ENCODE measurements around the gene SNX33. TPM values are rescaled to one million over a fixed set of nuclear protein-coding genes. Genes with fewer than 3 reads are reported as not detected.

The SNX33 gene
- total RNA-seq, 4 donors from 2014 or later = 20.3 to 36.4 (median 25.9) TPM

- no peaks in the 10 kb centered on the region for H3K4me1 ChIP-seq
- no peak for TF ChIP-seq CTCF (IDR thresholded peaks at IDR 0.05)
- TF ChIP-seq POLR2A (IDR thresholded peaks at IDR 0.05) = no peak
- peaks cover 0 to 97% (median 35%) of the 10 kb centered on the region in 3 donors for H3K36me3 ChIP-seq
- H3K9me3 ChIP-seq = no peaks in the 10 kb centered on the region
- H3K27me3 ChIP-seq = no peaks in the 10 kb centered on the region
- DNase-seq = no peak
- no peak overlapping the region for H3K4me3 ChIP-seq
- 65 to 83% methylated on average over 6 of the region's 6 CpGs for WGBS, 2 donors
- intact Hi-C loops (cut with DNase I) = no loop called here
- H3K27ac ChIP-seq = peak overlapping the region in 1 of 4 donors; percentile 38
Observed at GRCh38 chr15:75606711-75607699, 40.7 kb upstream of the SNX33 start.

GRCh38 chr15:75616766-75617165, 30.9 kb upstream of the SNX33 start:
- H3K36me3 ChIP-seq = peaks cover 0 to 85% (median 25%) of the 10 kb centered on the region in 3 donors

GRCh38 chr15:75620058-75620820, 27.5 kb upstream of the SNX33 start:
- Histone ChIP-seq H3K27me3 (no peaks in the 10 kb centered on the region), H3K4me3 (peak overlapping the region in 3 of 4 donors; percentile 9 to 42 (median 18)), H3K4me1 (peaks cover 16 to 38% (median 20%) of the 10 kb centered on the region in 3 donors), H3K27ac (peak overlapping the region; percentile 56 to 83 (median 78)), H3K36me3 (peaks cover 0 to 50% (median 20%) of the 10 kb centered on the region in 3 donors), H3K9me3 (no peaks in the 10 kb centered on the region)
- no peak for TF ChIP-seq CTCF (IDR thresholded peaks at IDR 0.05)
- DNase-seq = no peak
- intact Hi-C loops (cut with DNase I) = no loop called here
- WGBS, 2 donors = 11 to 22% methylated on average over 3 to 4 of the region's 4 CpGs

More at GRCh38 chr15:75616766-75617165, 30.9 kb upstream of the SNX33 start:
- DNase-seq = no peak
- Histone ChIP-seq H3K4me3 (no peak overlapping the region), H3K4me1 (peaks cover 16 to 26% (median 20%) of the 10 kb centered on the region in 3 donors), H3K27me3 (no peaks in the 10 kb centered on the region), H3K27ac (no peak overlapping the region), H3K9me3 (no peaks in the 10 kb centered on the region)
- TF ChIP-seq CTCF (IDR thresholded peaks at IDR 0.05) = no peak
- TF ChIP-seq POLR2A (IDR thresholded peaks at IDR 0.05) = no peak
- intact Hi-C loops (cut with DNase I) = no loop called here

GRCh38 chr15:75620841-75621391, 26.8 kb upstream of the SNX33 start:
- intact Hi-C loops (cut with DNase I) = no loop called here
- Histone ChIP-seq H3K36me3 (peaks cover 0 to 43% (median 16%) of the 10 kb centered on the region in 3 donors), H3K9me3 (no peaks in the 10 kb centered on the region), H3K4me1 (peaks cover 16 to 44% (median 20%) of the 10 kb centered on the region in 3 donors), H3K27ac (peak overlapping the region; percentile 56 to 83 (median 78)), H3K4me3 (peak overlapping the region in 3 of 4 donors; percentile 9 to 42 (median 18)), H3K27me3 (no peaks in the 10 kb centered on the region)
- 6 to 24% methylated on average over 7 of the region's 7 CpGs for WGBS, 2 donors
- DNase-seq = peak; percentile 18
- TF ChIP-seq CTCF (IDR thresholded peaks at IDR 0.05) (peak in 4 of 6 experiments; percentile 18 to 45 (median 28)), POLR2A (IDR thresholded peaks at IDR 0.05) (no peak)
